ENCODE data around the gene UBE3D. TPM values are rescaled to one million over a fixed set of nuclear protein-coding genes. Genes with fewer than 3 reads are reported as not detected.

The UBE3D gene
- total and polyA plus RNA-seq, 2 experiments from 2014 or later: 17.5 to 31.4 TPM

DNA sequence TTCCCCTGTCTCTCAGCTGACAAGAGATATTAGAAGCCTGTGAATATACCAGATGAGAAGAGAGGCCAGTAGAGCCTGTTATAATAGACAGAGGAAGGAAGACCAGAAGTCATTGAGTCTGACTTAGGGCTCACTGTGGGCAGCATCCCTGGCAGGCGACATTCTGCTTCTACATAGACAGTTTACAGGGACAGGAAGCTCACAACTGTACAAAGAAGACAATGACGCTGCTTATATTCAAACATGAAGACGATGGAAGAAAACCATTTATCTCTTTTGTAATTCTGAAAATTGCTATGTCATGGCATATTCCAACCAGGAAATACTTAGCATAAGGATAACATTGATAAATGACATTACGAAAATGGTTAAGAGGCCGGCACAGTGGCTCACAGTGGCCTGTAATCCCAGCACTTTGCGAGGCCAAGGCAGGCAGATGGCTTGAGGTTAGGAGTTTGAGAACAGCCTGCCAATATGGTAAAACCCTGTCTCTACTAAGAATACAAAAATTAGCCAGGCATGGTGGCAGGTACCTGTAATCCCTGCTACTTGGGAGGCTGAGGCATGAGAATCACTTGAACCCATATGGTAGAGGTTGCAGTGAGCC lies 170.9 kb downstream of the UBE3D start (continued):
- TF ChIP-seq EZH2 (IDR thresholded peaks at IDR 0.05; ENCODE audit: low read depth, unreplicated experiment) (no peak), JUNB (IDR thresholded peaks at IDR 0.05; ENCODE audit: unreplicated experiment) (no peak), EZH2phosphoT487 (IDR thresholded peaks at IDR 0.05; ENCODE audit: unreplicated experiment) (no peak)

GRCh38 chr6:82893889-82894652 lies 171.6 kb downstream of the UBE3D start:
- Histone ChIP-seq H3K79me2 (replicated peaks; ENCODE audit: insufficient read depth) (no peaks in the 10 kb centered on the region), H3K36me3 (ENCODE audit: insufficient read depth) (no peaks in the 10 kb centered on the region; the same call in 1 of the 2 replicates), H3K9me2 (ENCODE audit: insufficient read depth) (no peaks in the 10 kb centered on the region), H3K27me3 (ENCODE audit: insufficient read depth) (no peaks in the 10 kb centered on the region), H3K4me1 (ENCODE audit: insufficient read depth) (0 out of 2 replicates have a peak, but pooled peaks cover 18% of the 10 kb centered on the region), H3F3A (replicated peaks; ENCODE audit: low read depth) (no peaks in the 10 kb centered on the region), H3K4me3 (no peak overlapping the region), H3K27ac (ENCODE audit: low read depth) (no peak overlapping the region), H3K4me2 (no peak overlapping the region), H4K20me1 (replicated peaks; ENCODE audit: insufficient read depth) (no peaks in the 10 kb centered on the region), H2AFZ (no peak overlapping the region)
- Mint-ChIP-seq H3K9me3 (peaks cover 3% of the 10 kb centered on the region; the same call in 1 of the 3 replicates), H3K36me3 (ENCODE audit: low read depth) (peaks cover 14% of the 10 kb centered on the region; the same call in 2 of the 3 replicates), H3K4me3 (no peak overlapping the region), H3K27ac (peak overlapping the region; percentile 94), H3K27me3 (ENCODE audit: insufficient read depth, low read depth, poor library complexity) (no peaks in the 10 kb centered on the region), H3K4me1 (peaks cover 23% of the 10 kb centered on the region)
- DNase-seq (ENCODE audit: low spot score) (peak; percentile 8), ATAC-seq (no peak; the same call in 2 of the 3 replicates)
- TF ChIP-seq, protein P1, sequence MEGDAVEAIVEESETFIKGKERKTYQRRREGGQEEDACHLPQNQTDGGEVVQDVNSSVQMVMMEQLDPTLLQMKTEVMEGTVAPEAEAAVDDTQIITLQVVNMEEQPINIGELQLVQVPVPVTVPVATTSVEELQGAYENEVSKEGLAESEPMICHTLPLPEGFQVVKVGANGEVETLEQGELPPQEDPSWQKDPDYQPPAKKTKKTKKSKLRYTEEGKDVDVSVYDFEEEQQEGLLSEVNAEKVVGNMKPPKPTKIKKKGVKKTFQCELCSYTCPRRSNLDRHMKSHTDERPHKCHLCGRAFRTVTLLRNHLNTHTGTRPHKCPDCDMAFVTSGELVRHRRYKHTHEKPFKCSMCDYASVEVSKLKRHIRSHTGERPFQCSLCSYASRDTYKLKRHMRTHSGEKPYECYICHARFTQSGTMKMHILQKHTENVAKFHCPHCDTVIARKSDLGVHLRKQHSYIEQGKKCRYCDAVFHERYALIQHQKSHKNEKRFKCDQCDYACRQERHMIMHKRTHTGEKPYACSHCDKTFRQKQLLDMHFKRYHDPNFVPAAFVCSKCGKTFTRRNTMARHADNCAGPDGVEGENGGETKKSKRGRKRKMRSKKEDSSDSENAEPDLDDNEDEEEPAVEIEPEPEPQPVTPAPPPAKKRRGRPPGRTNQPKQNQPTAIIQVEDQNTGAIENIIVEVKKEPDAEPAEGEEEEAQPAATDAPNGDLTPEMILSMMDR (conservative IDR thresholded peaks at IDR 0.05; ENCODE audit: low read depth in 2 of 2): no peak
- TF ChIP-seq ZNF331 (CRISPR knock-in tag; IDR thresholded peaks at IDR 0.05; ENCODE audit: low read depth): no peak
- TF ChIP-seq STAT1 (IDR thresholded peaks at IDR 0.05; ENCODE audit: unreplicated experiment): no peak
- no peak for TF ChIP-seq EZH2 (IDR thresholded peaks at IDR 0.05; ENCODE audit: low read depth, unreplicated experiment)
- TF ChIP-seq, protein P2, sequence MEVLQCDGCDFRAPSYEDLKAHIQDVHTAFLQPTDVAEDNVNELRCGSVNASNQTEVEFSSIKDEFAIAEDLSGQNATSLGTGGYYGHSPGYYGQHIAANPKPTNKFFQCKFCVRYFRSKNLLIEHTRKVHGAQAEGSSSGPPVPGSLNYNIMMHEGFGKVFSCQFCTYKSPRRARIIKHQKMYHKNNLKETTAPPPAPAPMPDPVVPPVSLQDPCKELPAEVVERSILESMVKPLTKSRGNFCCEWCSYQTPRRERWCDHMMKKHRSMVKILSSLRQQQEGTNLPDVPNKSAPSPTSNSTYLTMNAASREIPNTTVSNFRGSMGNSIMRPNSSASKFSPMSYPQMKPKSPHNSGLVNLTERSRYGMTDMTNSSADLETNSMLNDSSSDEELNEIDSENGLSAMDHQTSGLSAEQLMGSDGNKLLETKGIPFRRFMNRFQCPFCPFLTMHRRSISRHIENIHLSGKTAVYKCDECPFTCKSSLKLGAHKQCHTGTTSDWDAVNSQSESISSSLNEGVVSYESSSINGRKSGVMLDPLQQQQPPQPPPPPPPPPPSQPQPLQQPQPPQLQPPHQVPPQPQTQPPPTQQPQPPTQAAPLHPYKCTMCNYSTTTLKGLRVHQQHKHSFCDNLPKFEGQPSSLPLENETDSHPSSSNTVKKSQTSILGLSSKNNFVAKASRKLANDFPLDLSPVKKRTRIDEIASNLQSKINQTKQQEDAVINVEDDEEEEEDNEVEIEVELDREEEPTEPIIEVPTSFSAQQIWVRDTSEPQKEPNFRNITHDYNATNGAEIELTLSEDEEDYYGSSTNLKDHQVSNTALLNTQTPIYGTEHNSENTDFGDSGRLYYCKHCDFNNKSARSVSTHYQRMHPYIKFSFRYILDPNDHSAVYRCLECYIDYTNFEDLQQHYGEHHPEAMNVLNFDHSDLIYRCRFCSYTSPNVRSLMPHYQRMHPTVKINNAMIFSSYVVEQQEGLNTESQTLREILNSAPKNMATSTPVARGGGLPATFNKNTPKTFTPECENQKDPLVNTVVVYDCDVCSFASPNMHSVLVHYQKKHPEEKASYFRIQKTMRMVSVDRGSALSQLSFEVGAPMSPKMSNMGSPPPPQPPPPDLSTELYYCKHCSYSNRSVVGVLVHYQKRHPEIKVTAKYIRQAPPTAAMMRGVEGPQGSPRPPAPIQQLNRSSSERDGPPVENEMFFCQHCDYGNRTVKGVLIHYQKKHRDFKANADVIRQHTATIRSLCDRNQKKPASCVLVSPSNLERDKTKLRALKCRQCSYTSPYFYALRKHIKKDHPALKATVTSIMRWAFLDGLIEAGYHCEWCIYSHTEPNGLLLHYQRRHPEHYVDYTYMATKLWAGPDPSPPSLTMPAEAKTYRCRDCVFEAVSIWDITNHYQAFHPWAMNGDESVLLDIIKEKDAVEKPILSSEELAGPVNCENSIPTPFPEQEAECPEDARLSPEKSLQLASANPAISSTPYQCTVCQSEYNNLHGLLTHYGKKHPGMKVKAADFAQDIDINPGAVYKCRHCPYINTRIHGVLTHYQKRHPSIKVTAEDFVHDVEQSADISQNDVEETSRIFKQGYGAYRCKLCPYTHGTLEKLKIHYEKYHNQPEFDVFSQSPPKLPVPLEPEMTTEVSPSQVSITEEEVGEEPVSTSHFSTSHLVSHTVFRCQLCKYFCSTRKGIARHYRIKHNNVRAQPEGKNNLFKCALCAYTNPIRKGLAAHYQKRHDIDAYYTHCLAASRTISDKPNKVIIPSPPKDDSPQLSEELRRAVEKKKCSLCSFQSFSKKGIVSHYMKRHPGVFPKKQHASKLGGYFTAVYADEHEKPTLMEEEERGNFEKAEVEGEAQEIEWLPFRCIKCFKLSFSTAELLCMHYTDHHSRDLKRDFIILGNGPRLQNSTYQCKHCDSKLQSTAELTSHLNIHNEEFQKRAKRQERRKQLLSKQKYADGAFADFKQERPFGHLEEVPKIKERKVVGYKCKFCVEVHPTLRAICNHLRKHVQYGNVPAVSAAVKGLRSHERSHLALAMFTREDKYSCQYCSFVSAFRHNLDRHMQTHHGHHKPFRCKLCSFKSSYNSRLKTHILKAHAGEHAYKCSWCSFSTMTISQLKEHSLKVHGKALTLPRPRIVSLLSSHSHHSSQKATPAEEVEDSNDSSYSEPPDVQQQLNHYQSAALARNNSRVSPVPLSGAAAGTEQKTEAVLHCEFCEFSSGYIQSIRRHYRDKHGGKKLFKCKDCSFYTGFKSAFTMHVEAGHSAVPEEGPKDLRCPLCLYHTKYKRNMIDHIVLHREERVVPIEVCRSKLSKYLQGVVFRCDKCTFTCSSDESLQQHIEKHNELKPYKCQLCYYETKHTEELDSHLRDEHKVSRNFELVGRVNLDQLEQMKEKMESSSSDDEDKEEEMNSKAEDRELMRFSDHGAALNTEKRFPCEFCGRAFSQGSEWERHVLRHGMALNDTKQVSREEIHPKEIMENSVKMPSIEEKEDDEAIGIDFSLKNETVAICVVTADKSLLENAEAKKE (CRISPR knock-in tag; IDR thresholded peaks at IDR 0.05): no peak
- no peak for TF ChIP-seq JUNB (IDR thresholded peaks at IDR 0.05; ENCODE audit: unreplicated experiment)
- TF ChIP-seq CREB1 (CRISPR knock-in tag; IDR thresholded peaks at IDR 0.05; ENCODE audit: low read depth): no peak
- no peak for TF ChIP-seq POLR2AphosphoS5 (IDR thresholded peaks at IDR 0.05; ENCODE audit: low read depth)
- TF ChIP-seq, protein P3, sequence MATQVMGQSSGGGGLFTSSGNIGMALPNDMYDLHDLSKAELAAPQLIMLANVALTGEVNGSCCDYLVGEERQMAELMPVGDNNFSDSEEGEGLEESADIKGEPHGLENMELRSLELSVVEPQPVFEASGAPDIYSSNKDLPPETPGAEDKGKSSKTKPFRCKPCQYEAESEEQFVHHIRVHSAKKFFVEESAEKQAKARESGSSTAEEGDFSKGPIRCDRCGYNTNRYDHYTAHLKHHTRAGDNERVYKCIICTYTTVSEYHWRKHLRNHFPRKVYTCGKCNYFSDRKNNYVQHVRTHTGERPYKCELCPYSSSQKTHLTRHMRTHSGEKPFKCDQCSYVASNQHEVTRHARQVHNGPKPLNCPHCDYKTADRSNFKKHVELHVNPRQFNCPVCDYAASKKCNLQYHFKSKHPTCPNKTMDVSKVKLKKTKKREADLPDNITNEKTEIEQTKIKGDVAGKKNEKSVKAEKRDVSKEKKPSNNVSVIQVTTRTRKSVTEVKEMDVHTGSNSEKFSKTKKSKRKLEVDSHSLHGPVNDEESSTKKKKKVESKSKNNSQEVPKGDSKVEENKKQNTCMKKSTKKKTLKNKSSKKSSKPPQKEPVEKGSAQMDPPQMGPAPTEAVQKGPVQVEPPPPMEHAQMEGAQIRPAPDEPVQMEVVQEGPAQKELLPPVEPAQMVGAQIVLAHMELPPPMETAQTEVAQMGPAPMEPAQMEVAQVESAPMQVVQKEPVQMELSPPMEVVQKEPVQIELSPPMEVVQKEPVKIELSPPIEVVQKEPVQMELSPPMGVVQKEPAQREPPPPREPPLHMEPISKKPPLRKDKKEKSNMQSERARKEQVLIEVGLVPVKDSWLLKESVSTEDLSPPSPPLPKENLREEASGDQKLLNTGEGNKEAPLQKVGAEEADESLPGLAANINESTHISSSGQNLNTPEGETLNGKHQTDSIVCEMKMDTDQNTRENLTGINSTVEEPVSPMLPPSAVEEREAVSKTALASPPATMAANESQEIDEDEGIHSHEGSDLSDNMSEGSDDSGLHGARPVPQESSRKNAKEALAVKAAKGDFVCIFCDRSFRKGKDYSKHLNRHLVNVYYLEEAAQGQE (IDR thresholded peaks at IDR 0.05; ENCODE audit: unreplicated experiment): no peak
- TF ChIP-seq EZH2phosphoT487 (IDR thresholded peaks at IDR 0.05; ENCODE audit: unreplicated experiment): no peak
- TF ChIP-seq NANOG (IDR thresholded peaks at IDR 0.05; ENCODE audit: borderline replicate concordance): no peak
